WI38 (cell line): ENCODE measurements around the gene ZW10.
"Not testable (repeated sequence)": the region's sequence is repeated elsewhere in the genome, so short reads cannot be mapped to it uniquely, and the experiment has no call there.

Experiments
- H3K4me3 ChIP-seq: 2 replicates; pipeline ENCODE4 v1.5.1; 2011; ENCODE audit warnings: low read depth, mild to moderate bottlenecking, control low read depth, low read length
- CTCF ChIP-seq: IDR thresholded peaks from 2 replicates; pipeline ENCODE4 v1.5.1; 2012; ENCODE audit warnings: low read depth, mild to moderate bottlenecking, control low read depth, low read length

Gene ZW10

DNA sequence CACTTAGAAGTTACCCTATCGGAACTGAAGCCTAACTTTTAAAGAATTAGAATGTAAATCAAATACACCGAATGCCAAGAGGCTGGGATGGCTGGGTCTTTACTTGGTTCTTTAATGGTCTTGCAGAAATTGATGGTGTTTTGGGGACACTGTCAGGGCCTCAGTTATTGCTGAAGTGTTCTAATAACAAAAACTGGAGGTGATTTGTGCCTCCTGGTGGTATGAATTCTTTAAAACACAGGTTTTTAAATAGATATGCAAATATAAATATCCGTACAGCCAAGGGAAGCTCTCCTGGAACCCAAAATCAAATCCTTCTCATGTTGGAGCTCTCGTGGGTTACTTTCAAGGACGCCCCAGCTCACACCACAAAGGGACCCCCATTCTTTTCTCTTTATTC is 48.1 kb downstream of the ZW10 start:
- TF ChIP-seq CTCF, result no peak
- H3K4me3 ChIP-seq, result no peak overlapping the region

DNA sequence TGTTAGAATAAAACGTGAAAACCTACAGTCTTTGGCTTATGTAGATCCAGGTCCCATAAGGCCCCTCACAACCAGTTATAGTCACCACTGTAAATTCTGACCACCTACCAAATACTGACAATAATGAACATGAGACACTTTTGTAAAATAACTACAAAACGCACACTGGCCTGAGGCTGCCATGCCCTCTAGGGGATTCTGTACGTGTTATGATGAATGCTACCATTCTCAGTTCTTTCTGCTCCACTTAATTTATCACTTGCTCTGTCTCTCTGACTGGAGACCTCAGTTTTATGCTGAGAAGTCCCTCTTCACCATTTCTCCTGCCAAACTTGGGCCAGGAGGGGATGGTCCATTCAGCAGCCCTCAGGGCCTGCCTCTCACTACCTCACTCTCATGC is 48.7 kb downstream of the ZW10 start:
- TF ChIP-seq CTCF, result no peak
- H3K4me3 ChIP-seq, result no peak overlapping the region

GRCh38 chr11:113723787-113724186 is 49.7 kb downstream of the ZW10 start:
- no peak for TF ChIP-seq CTCF
- no peak overlapping the region for H3K4me3 ChIP-seq

DNA sequence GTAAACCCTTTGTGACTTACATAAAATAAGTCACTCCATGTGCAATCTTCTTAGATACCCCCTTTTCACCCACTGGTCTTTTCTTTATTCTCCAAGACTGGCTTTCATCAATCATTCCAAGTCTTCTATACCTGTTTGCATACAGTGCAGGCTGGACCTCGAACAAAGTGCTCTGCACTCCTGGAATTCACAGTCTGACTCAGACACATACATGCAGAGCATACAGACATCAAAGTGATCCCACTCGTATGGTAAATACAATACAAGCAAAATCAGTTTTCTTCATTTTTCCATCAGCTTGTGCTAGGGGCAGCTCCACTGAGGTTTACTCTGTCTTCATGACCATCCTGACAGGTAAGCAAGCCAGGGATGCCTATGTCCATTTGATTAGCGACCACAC is 50.6 kb downstream of the ZW10 start:
- TF ChIP-seq CTCF, result no peak
- no peak overlapping the region for H3K4me3 ChIP-seq

GRCh38 chr11:113722221-113722620 is 51.3 kb downstream of the ZW10 start:
- TF ChIP-seq CTCF, result no peak
- no peak overlapping the region for H3K4me3 ChIP-seq

GRCh38 chr11:113721462-113722066 is 51.9 kb downstream of the ZW10 start:
- H3K4me3 ChIP-seq, result no peak overlapping the region
- no peak for TF ChIP-seq CTCF

DNA sequence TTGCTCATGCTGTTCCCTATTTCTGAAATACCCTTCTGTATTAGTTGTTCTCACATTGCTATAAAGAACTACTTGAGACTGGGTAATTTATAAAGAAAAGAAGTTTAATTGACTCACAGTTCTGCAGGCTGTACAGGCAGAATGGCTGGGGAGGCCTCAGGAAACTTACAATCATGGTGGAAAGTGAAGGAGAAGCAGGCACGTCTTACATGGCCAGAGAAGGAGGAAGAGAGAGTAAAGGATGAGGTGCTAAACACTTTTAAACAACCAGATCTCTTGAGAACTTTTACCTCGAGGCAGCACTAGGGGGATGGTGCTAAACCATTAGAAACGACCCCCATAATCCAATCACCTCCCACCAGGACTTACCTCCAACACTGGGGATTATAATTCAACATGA is 53.0 kb downstream of the ZW10 start:
- not testable (repeated sequence) for H3K4me3 ChIP-seq

GRCh38 chr11:113715882-113716625 is 57.4 kb downstream of the ZW10 start:
- no peak overlapping the region for H3K4me3 ChIP-seq

More at GRCh38 chr11:113715882-113716625, 57.4 kb downstream of the ZW10 start:
- TF ChIP-seq CTCF, result no peak
